22Rv1 (cell line): ENCODE results near the gene SGO2.

Experiments used
- H3K27ac ChIP-seq: fragments of 450-650 bp; 2 replicates; pipeline ENCODE4 v1.5.1; 2017
- CTCF ChIP-seq: fragments of 450-650 bp; IDR thresholded peaks from 2 replicates; pipeline ENCODE4 v1.5.1; 2017; ENCODE audit warnings: mild to moderate bottlenecking
- ZFX ChIP-seq: fragments of 450-650 bp; IDR thresholded peaks from 2 replicates; pipeline ENCODE4 v1.6.1; 2017; ENCODE audit warnings: antibody characterized with exemption, borderline replicate concordance

The SGO2 gene

GRCh38 chr2:200506679-200507078, 19.3 kb upstream of the SGO2 start:
- no peak overlapping the region for H3K27ac ChIP-seq
- TF ChIP-seq CTCF (no peak), ZFX (no peak)

- TF ChIP-seq ZFX: no peak
- TF ChIP-seq CTCF: no peak
Measured at GRCh38 chr2:200507179-200507578, 18.8 kb upstream of the SGO2 start.

GRCh38 chr2:200509235-200509611, 16.8 kb upstream of the SGO2 start:
- peak overlapping the region; percentile 66 for H3K27ac ChIP-seq

More at GRCh38 chr2:200507179-200507578, 18.8 kb upstream of the SGO2 start:
- H3K27ac ChIP-seq: no peak overlapping the region

GRCh38 chr2:200509612-200510433, 16.2 kb upstream of the SGO2 start, which contains the start of gene KCTD18:
Gene KCTD18, minus strand, starts transcription at chr2:200510068. Its CDS starts 3,052 bp downstream, at chr2:200507016.
- TF ChIP-seq CTCF (peak; percentile 97), ZFX (no peak)
- peak within 1 kb of the TSS; percentile 66 for H3K27ac ChIP-seq

More at GRCh38 chr2:200509235-200509611, 16.8 kb upstream of the SGO2 start:
- TF ChIP-seq CTCF: no peak
- TF ChIP-seq ZFX: no peak

GRCh38 chr2:200515155-200515554, 10.9 kb upstream of the SGO2 start:
- no peak overlapping the region for H3K27ac ChIP-seq
- no peak for TF ChIP-seq ZFX
- TF ChIP-seq CTCF: no peak

- TF ChIP-seq CTCF: no peak
- no peak for TF ChIP-seq ZFX
- no peak overlapping the region for H3K27ac ChIP-seq
Measured at GRCh38 chr2:200523158-200523557, 2.8 kb upstream of the SGO2 start.

- no peak for TF ChIP-seq CTCF
- TF ChIP-seq ZFX: no peak
- no peak overlapping the region for H3K27ac ChIP-seq
Measured at GRCh38 chr2:200523604-200524003, 2.4 kb upstream of the SGO2 start.
